Esophagus squamous epithelium (tissue), 4 donors: ENCODE measurements around the gene FAM193B.

Source experiments
- POLR2A ChIP-seq, 4 donors: fragments of 450-650 bp; IDR thresholded peaks; one replicate each; pipeline ENCODE4 v1.6.1; 2017; ENCODE audit warnings: antibody characterized with exemption in 4 of 4, mild to moderate bottlenecking in 4 of 4, moderate library complexity in 3 of 4
- TF ChIP-seq, protein P1 (sequence below), 6 experiments: fragments of 450-650 bp in 4 of 6; fragments of 200-600 bp in 2 of 6; sonication (generic) in 2 of 6; IDR thresholded peaks; one replicate each; pipeline ENCODE4 v1.5.1; 2016 to 2019; ENCODE audit warnings: antibody characterized with exemption in 6 of 6, mild to moderate bottlenecking in 4 of 6, moderate library complexity in 4 of 6

DNA sequence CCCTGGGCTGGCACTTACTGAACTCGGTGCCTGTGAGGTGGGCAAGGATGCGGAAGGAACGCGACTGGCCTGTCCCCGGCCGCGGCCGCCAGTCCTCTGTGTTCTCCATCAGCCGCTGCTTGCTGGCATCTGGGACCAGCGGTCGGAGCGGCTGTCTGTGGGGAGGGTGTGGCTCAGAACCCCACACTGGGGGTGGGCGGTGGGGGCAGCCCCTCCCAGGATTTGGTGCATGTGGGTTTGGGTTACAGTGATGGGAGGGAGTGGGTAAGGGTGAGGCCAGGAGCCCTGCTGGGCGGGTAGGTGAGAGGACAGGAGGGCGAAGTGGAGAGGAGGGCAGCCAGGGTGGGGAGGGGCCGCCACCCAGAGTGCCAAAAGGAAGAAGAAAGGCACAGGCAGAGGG, 63.4 kb downstream of the FAM193B start:
- no peak for TF ChIP-seq POLR2A (IDR thresholded peaks at IDR 0.05)
- TF ChIP-seq, protein P1, sequence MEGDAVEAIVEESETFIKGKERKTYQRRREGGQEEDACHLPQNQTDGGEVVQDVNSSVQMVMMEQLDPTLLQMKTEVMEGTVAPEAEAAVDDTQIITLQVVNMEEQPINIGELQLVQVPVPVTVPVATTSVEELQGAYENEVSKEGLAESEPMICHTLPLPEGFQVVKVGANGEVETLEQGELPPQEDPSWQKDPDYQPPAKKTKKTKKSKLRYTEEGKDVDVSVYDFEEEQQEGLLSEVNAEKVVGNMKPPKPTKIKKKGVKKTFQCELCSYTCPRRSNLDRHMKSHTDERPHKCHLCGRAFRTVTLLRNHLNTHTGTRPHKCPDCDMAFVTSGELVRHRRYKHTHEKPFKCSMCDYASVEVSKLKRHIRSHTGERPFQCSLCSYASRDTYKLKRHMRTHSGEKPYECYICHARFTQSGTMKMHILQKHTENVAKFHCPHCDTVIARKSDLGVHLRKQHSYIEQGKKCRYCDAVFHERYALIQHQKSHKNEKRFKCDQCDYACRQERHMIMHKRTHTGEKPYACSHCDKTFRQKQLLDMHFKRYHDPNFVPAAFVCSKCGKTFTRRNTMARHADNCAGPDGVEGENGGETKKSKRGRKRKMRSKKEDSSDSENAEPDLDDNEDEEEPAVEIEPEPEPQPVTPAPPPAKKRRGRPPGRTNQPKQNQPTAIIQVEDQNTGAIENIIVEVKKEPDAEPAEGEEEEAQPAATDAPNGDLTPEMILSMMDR (IDR thresholded peaks at IDR 0.05): no peak
